ENCODE measurements around the gene MS4A15.

GRCh38 chr11:60744114-60744513 is 12.6 kb upstream of the MS4A15 start:
- TF ChIP-seq CTCF (IDR thresholded peaks at IDR 0.05) (no peak), POLR2A (IDR thresholded peaks at IDR 0.05) (no peak)
